ENCODE data around the gene IFI6.
"Not testable (repeated sequence)": the region's sequence is repeated elsewhere in the genome, so short reads cannot be mapped to it uniquely, and the experiment has no call there.

Gene IFI6

GRCh38 chr1:27648602-27649305 lies 23.2 kb downstream of the IFI6 start:
- TF ChIP-seq CTCF (conservative IDR thresholded peaks at IDR 0.05; ENCODE audit: low read length): no peak
- H3K4me3 ChIP-seq (ENCODE audit: low read length): no peak overlapping the region
- DNase-seq (ENCODE audit: low read depth): no peak

GRCh38 chr1:27647328-27647727 lies 24.7 kb downstream of the IFI6 start:
- H3K4me3 ChIP-seq (ENCODE audit: low read length): no peak overlapping the region
- no peak for TF ChIP-seq CTCF (conservative IDR thresholded peaks at IDR 0.05; ENCODE audit: low read length)
- no peak for DNase-seq (ENCODE audit: low read depth)

- no peak for DNase-seq (ENCODE audit: low read depth)
- H3K4me3 ChIP-seq (ENCODE audit: low read length): no peak overlapping the region
- TF ChIP-seq CTCF (conservative IDR thresholded peaks at IDR 0.05; ENCODE audit: low read length): no peak
Measured at GRCh38 chr1:27646676-27647075, 25.3 kb downstream of the IFI6 start.

GRCh38 chr1:27645071-27645415 lies 26.9 kb downstream of the IFI6 start:
- DNase-seq (ENCODE audit: low read depth): no peak
- H3K4me3 ChIP-seq (ENCODE audit: low read length): no peak overlapping the region
- no peak for TF ChIP-seq CTCF (conservative IDR thresholded peaks at IDR 0.05; ENCODE audit: low read length)

- DNase-seq (ENCODE audit: low read depth): no peak
- no peak; the same call in 1 of the 2 replicates for TF ChIP-seq CTCF (conservative IDR thresholded peaks at IDR 0.05; ENCODE audit: low read length)
- no peak overlapping the region for H3K4me3 ChIP-seq (ENCODE audit: low read length)
Measured at GRCh38 chr1:27644369-27645070, 27.5 kb downstream of the IFI6 start.

GRCh38 chr1:27643600-27644368 lies 28.2 kb downstream of the IFI6 start:
- no peak overlapping the region for H3K4me3 ChIP-seq (ENCODE audit: low read length)
- TF ChIP-seq CTCF (conservative IDR thresholded peaks at IDR 0.05; ENCODE audit: low read length): peak; percentile 90
- DNase-seq (ENCODE audit: low read depth): peak; percentile 60

GRCh38 chr1:27640514-27640913 lies 31.5 kb downstream of the IFI6 start:
- DNase-seq (ENCODE audit: low read depth): not testable (repeated sequence)

More at GRCh38 chr1:27640514-27640913, 31.5 kb downstream of the IFI6 start:
- not testable (repeated sequence) for H3K4me3 ChIP-seq (ENCODE audit: low read length)
